H1 (cell line): ENCODE data around the gene PIMREG. TPM values are rescaled to one million over a fixed set of nuclear protein-coding genes. Genes with fewer than 3 reads are reported as not detected.

Experiments
- EGR1 ChIP-seq: IDR thresholded peaks from 2 replicates; pipeline ENCODE4 v1.6.1; 2011; ENCODE audit warnings: low read depth, low read length, borderline replicate concordance
- polyA plus RNA-seq, 7 experiments: library from polyadenylated mRNA; depleted of rRNA in 3 of 7; stranded (reverse) in 5 of 7; unstranded in 2 of 7; fragments of >200 nt in 5 of 7; fragments of 200-250 nt in 2 of 7; gene quantifications; 1 replicate in 5 of 7; 2 replicates in 1 of 7; 4 replicates in 1 of 7; pipeline versions ENCODE4 v1.2.1 to v1.2.3, GENCODE V29; 2011 to 2013; ENCODE audit warnings: missing spikeins in 2 of 7, mixed read lengths in 2 of 7
- total RNA-seq: library from RNA; stranded (reverse); fragmentation: NEBNext Ultra II Directional; extraction: Animal tissue kit (Norgen Biotek cat#: 25700); gene quantifications from 2 replicates; pipeline ENCODE4 v1.2.1, GENCODE V29; 2021
- TF ChIP-seq, protein P1 (sequence below): fragments of 300-600 bp; sonication (generic); IDR thresholded peaks from 2 replicates; pipeline ENCODE4 v1.7.1; 2012; ENCODE audit warnings: low read length, moderate library complexity, mild to moderate bottlenecking, inconsistent platforms; ENCODE audit not compliant: insufficient replicate concordance

Gene PIMREG
- total and polyA plus RNA-seq, 2 of the 8 experiments (the other 6 are each of a cell fraction or from before 2014, with no cell fraction given) = 133 to 148 TPM

DNA sequence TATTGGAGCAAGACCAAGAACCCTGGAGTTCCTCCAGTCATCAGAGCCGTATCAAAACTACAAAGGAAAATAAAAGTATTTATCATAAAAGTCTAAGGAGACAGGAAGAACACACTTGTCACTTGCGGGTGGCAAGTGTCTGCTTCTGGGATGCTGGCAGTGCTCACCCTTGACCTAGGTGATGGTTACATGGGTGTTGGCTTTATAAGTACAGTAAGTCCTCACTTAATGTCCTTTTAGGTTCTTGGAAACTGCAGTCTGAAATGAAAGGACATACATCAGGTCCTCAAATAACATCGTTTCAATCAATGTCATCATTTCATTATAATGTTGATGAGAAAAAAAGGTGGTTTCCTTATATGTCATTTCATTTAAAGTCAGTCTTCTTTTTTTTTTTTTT is 6.3 kb upstream of the PIMREG start (continued):
- TF ChIP-seq EGR1 = no peak
- TF ChIP-seq, protein P1, sequence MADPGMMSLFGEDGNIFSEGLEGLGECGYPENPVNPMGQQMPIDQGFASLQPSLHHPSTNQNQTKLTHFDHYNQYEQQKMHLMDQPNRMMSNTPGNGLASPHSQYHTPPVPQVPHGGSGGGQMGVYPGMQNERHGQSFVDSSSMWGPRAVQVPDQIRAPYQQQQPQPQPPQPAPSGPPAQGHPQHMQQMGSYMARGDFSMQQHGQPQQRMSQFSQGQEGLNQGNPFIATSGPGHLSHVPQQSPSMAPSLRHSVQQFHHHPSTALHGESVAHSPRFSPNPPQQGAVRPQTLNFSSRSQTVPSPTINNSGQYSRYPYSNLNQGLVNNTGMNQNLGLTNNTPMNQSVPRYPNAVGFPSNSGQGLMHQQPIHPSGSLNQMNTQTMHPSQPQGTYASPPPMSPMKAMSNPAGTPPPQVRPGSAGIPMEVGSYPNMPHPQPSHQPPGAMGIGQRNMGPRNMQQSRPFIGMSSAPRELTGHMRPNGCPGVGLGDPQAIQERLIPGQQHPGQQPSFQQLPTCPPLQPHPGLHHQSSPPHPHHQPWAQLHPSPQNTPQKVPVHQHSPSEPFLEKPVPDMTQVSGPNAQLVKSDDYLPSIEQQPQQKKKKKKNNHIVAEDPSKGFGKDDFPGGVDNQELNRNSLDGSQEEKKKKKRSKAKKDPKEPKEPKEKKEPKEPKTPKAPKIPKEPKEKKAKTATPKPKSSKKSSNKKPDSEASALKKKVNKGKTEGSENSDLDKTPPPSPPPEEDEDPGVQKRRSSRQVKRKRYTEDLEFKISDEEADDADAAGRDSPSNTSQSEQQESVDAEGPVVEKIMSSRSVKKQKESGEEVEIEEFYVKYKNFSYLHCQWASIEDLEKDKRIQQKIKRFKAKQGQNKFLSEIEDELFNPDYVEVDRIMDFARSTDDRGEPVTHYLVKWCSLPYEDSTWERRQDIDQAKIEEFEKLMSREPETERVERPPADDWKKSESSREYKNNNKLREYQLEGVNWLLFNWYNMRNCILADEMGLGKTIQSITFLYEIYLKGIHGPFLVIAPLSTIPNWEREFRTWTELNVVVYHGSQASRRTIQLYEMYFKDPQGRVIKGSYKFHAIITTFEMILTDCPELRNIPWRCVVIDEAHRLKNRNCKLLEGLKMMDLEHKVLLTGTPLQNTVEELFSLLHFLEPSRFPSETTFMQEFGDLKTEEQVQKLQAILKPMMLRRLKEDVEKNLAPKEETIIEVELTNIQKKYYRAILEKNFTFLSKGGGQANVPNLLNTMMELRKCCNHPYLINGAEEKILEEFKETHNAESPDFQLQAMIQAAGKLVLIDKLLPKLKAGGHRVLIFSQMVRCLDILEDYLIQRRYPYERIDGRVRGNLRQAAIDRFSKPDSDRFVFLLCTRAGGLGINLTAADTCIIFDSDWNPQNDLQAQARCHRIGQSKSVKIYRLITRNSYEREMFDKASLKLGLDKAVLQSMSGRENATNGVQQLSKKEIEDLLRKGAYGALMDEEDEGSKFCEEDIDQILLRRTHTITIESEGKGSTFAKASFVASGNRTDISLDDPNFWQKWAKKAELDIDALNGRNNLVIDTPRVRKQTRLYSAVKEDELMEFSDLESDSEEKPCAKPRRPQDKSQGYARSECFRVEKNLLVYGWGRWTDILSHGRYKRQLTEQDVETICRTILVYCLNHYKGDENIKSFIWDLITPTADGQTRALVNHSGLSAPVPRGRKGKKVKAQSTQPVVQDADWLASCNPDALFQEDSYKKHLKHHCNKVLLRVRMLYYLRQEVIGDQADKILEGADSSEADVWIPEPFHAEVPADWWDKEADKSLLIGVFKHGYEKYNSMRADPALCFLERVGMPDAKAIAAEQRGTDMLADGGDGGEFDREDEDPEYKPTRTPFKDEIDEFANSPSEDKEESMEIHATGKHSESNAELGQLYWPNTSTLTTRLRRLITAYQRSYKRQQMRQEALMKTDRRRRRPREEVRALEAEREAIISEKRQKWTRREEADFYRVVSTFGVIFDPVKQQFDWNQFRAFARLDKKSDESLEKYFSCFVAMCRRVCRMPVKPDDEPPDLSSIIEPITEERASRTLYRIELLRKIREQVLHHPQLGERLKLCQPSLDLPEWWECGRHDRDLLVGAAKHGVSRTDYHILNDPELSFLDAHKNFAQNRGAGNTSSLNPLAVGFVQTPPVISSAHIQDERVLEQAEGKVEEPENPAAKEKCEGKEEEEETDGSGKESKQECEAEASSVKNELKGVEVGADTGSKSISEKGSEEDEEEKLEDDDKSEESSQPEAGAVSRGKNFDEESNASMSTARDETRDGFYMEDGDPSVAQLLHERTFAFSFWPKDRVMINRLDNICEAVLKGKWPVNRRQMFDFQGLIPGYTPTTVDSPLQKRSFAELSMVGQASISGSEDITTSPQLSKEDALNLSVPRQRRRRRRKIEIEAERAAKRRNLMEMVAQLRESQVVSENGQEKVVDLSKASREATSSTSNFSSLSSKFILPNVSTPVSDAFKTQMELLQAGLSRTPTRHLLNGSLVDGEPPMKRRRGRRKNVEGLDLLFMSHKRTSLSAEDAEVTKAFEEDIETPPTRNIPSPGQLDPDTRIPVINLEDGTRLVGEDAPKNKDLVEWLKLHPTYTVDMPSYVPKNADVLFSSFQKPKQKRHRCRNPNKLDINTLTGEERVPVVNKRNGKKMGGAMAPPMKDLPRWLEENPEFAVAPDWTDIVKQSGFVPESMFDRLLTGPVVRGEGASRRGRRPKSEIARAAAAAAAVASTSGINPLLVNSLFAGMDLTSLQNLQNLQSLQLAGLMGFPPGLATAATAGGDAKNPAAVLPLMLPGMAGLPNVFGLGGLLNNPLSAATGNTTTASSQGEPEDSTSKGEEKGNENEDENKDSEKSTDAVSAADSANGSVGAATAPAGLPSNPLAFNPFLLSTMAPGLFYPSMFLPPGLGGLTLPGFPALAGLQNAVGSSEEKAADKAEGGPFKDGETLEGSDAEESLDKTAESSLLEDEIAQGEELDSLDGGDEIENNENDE = no peak
- TF ChIP-seq, all 59 proteins: peak for 0
